ENCODE results near the gene SPRY4. TPM values are rescaled to one million over a fixed set of nuclear protein-coding genes. Genes with fewer than 3 reads are reported as not detected.

SPRY4 gene
- total and polyA plus RNA-seq, 2 of the 13 experiments (the other 11 are each of a cell fraction or from before 2014, with no cell fraction given): 8.9 to 17.8 TPM

GRCh38 chr5:142306077-142306502, 18.7 kb downstream of the SPRY4 start (continued):
- no peak for TF ChIP-seq ZUFSP (CRISPR knock-in tag; IDR thresholded peaks at IDR 0.05; ENCODE audit: borderline replicate concordance)
- 0 out of 2 replicates have a peak, but pooled peaks have one; percentile 25 for TF ChIP-seq NR2F6 (IDR thresholded peaks at IDR 0.05)
- TF ChIP-seq NR2F6 (CRISPR knock-in tag; IDR thresholded peaks at IDR 0.05): peak; percentile 27; the same call in 1 of the 2 replicates
- TF ChIP-seq ZNF619 (CRISPR knock-in tag; IDR thresholded peaks at IDR 0.05): no peak
- no peak for TF ChIP-seq IRF9 (CRISPR knock-in tag; IDR thresholded peaks at IDR 0.05; ENCODE audit: borderline replicate concordance)
- no peak for TF ChIP-seq TOE1 (CRISPR knock-in tag; IDR thresholded peaks at IDR 0.05)
- no peak for TF ChIP-seq ZBTB39 (CRISPR knock-in tag; IDR thresholded peaks at IDR 0.05)
- no peak for TF ChIP-seq ZFP36 (IDR thresholded peaks at IDR 0.05; ENCODE audit: borderline replicate concordance, low read depth, low read length, partially characterized antibody)
- TF ChIP-seq ZBTB21 (CRISPR knock-in tag; IDR thresholded peaks at IDR 0.05): no peak
- no peak for TF ChIP-seq CSRNP2 (CRISPR knock-in tag; conservative IDR thresholded peaks at IDR 0.05; ENCODE audit: low read depth)
- TF ChIP-seq ZNF552 (CRISPR knock-in tag; IDR thresholded peaks at IDR 0.05; ENCODE audit: borderline replicate concordance): no peak
- TF ChIP-seq RORA (CRISPR knock-in tag; IDR thresholded peaks at IDR 0.05): no peak
- no peak for TF ChIP-seq TEF (CRISPR knock-in tag; IDR thresholded peaks at IDR 0.05)
- no peak for TF ChIP-seq HNRNPK (IDR thresholded peaks at IDR 0.05; ENCODE audit: low read depth, low read length, poor library complexity, severe bottlenecking)
- TF ChIP-seq KDM1A (CRISPR knock-in tag; IDR thresholded peaks at IDR 0.05): no peak
- no peak for TF ChIP-seq ZMAT5 (CRISPR knock-in tag; IDR thresholded peaks at IDR 0.05; ENCODE audit: borderline replicate concordance, low read depth)
- no peak for TF ChIP-seq CCDC6 (CRISPR knock-in tag; IDR thresholded peaks at IDR 0.05)
- TF ChIP-seq ZNF773 (CRISPR knock-in tag; IDR thresholded peaks at IDR 0.05; ENCODE audit: borderline replicate concordance): no peak
- no peak for TF ChIP-seq GZF1 (CRISPR knock-in tag; IDR thresholded peaks at IDR 0.05)
- 0 out of 2 replicates have a peak, but pooled peaks have one; percentile 10 for TF ChIP-seq HOXA3 (CRISPR knock-in tag; IDR thresholded peaks at IDR 0.05)
- TF ChIP-seq HOXA7 (CRISPR knock-in tag; IDR thresholded peaks at IDR 0.05): no peak
- no peak for TF ChIP-seq CERS6 (CRISPR knock-in tag; IDR thresholded peaks at IDR 0.05)
- peak; percentile 82; the same call in 1 of the 2 replicates for TF ChIP-seq GFI1 (CRISPR knock-in tag; IDR thresholded peaks at IDR 0.05; ENCODE audit: borderline replicate concordance)

Measured in HepG2 (cell line).